ENCODE measurements around the gene HCRTR1.

HCRTR1 gene

DNA sequence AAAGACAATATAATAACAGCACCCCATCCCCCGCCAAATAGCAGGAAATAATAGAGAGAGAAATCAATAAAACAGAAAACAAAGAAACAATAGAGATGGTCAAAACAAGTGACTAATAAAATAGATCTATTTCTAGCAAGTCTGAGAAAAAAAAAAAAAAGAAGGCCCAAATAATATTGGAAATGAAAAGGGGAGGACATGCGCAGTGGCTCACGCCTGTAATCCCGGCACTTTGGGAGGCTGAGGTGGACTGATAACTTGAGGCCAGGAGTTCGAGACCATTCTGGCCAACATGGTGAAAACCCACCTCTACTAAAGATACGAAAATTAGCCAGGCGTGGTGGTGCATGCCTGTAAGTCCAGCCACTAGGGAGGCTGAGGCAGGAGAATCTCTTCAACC lies 18.5 kb upstream of the HCRTR1 start:
- no peak for DNase-seq

- no peak for DNase-seq
Measured at GRCh38 chr1:31600641-31601040, 16.8 kb upstream of the HCRTR1 start.

DNA sequence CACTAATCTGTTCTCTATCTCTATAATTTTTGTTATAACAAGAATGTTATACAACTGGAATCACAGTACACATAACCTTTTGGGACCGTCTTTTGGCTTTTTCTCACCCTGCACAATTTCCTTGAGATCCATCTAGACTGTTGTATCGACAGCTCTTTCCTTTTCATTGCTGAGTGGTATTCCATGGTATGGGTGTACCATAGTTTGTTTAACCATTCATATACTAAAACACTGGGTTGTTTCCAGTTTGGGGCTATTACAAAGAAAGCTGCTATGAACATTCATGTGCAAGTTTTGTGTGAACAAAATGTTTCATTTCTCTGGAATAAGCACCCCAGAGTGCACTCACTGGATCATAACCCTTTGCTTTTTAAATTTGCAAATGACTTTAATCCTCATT lies 15.4 kb upstream of the HCRTR1 start:
- DNase-seq: no peak

GRCh38 chr1:31605908-31606427 lies 11.5 kb upstream of the HCRTR1 start:
- no peak for DNase-seq

DNA sequence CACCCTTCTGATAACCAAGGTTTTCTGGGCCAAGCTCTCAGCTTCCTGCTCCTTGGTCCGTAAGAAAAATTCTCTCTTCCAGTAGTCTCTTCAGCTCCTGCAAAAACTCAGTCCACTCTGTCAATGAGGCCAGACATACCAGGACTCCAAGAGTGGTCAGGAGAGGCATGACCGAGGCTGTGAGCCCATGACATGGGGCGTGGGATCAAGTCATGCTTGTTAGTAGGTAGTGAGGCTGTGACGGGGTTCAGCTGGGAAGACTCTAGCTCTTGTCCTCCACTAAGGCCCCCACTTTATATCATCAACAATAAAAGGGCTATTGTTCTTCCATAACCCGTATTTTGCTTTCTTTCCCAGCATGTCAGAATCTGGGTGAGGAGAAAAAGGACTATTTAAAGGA lies 10.1 kb upstream of the HCRTR1 start:
- DNase-seq: no peak

DNA sequence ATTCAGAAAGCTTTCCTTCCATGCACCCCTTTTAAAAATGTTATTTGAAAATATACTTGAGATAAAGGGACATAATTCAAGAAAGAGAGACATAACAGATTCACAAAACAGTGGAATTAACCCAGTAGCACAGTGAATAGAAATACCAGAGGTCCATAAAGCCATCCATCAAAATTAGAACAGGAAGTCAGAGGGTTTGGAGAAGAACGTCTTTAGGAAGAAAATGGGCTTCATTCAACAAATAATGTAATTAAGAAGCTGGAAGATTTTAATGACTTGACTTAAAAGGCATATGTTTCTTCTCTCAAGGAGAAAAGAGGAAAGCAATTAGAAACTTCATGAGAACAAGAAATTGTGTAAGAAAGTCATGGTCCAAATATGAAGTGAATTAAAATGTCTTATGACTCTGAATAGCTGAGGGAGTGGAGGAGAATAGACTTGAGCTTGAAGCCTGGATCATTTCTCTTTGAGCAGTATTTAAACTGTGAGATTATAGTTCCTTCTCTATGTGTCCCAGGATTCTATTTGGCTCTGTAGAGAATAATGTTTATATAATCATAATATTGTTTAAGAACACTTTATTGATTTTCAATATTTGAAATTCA lies 7.9 kb upstream of the HCRTR1 start:
- no peak for DNase-seq

- DNase-seq: no peak
Measured at GRCh38 chr1:31614414-31615005, 3.0 kb upstream of the HCRTR1 start.

DNA sequence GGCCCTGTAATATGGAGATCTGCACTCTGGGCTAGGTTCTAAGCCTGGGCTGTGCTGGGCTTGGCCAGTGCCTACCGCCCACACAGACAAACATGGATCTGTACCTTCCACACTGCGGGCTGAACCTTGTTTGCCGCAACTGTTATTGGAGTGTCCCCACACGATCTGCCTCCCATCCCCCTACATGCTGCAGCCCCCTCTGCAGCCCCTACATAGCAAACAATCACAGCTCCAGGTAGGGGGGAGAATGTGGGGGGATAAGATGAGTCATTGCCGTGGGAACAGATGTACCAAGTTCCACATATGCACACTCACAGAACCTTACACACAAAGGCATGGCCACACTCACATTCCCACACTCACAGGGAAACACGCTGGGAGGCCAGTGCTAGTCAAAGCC lies 2.1 kb upstream of the HCRTR1 start:
- DNase-seq: no peak

- DNase-seq: no peak
Measured at GRCh38 chr1:31615939-31616338, 1.6 kb upstream of the HCRTR1 start.

- DNase-seq: peak; percentile 43
Measured at GRCh38 chr1:31617916-31618746, 642 bp downstream of the HCRTR1 start.

DNA sequence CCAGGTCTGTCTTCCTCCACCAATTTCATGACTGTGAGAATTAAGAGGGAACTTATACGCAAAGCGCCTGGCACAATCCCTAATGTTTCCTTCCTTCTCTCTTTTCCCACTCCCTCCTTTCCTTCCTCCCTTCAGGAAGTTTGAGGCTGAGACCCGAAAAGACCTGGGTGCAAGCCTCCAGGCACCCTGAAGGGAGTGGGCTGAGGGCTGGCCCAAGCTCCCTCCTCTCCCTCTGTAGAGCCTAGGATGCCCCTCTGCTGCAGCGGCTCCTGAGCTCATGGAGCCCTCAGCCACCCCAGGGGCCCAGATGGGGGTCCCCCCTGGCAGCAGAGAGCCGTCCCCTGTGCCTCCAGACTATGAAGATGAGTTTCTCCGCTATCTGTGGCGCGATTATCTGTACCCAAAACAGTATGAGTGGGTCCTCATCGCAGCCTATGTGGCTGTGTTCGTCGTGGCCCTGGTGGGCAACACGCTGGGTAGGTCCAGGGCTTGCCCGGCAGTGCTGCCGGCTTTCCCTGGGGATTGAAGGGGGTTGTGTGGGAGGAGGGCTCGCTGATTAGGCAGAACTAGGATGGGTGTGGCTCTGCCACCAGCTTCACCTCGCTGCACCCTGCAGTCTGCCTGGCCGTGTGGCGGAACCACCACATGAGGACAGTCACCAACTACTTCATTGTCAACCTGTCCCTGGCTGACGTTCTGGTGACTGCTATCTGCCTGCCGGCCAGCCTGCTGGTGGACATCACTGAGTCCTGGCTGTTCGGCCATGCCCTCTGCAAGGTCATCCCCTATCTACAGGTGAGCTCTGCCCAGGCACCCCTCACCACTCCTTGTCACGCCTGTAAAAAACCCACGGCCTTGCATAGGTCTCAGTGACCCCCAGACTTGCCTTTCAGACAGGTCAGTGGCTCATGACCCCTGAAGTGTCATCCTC lies 1.7 kb downstream of the HCRTR1 start:
- DNase-seq: no peak

DNA sequence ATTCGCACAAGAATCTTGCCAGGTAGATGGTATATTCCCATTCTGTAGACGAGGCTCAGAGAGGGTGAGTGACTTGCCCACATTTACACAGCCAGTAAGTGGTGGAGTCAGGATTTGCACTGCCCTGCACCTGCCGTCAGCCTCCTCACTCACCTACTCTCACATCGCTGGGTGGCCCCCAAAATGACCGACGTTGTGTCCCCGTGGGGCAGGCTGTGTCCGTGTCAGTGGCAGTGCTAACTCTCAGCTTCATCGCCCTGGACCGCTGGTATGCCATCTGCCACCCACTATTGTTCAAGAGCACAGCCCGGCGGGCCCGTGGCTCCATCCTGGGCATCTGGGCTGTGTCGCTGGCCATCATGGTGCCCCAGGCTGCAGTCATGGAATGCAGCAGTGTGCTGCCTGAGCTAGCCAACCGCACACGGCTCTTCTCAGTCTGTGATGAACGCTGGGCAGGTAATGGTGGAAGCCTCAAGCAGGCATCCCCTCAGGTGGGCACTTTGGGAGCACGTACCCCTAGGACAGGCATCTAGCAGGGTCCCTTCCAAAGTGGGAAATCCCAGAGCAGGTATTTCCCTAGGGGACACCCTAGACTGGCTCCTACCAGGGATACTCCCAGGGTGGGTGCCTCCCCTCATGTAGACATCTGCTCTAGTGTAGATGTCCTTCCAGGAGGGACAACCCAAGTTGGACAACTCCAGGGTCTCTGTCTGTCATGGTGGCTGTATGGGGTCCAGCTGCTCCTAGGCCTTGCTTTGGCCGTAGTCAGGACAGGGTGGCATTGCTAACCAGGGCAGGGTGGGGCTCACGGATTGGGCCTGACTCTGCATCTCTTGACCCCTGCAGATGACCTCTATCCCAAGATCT lies 3.4 kb downstream of the HCRTR1 start:
- DNase-seq: no peak

DNA sequence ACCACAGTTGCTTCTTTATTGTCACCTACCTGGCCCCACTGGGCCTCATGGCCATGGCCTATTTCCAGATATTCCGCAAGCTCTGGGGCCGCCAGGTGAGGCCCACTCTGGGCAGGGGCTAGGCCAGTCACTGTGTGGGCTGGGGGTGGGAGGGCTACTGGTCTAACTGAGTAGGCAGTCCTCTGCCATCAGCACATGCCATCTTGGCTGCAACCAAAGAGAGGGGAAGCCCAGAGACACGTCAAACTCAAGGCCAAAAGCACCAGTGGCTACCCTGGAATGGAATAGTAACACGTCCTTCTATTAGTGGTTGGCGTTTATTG lies 4.0 kb downstream of the HCRTR1 start:
- no peak for DNase-seq

DNA sequence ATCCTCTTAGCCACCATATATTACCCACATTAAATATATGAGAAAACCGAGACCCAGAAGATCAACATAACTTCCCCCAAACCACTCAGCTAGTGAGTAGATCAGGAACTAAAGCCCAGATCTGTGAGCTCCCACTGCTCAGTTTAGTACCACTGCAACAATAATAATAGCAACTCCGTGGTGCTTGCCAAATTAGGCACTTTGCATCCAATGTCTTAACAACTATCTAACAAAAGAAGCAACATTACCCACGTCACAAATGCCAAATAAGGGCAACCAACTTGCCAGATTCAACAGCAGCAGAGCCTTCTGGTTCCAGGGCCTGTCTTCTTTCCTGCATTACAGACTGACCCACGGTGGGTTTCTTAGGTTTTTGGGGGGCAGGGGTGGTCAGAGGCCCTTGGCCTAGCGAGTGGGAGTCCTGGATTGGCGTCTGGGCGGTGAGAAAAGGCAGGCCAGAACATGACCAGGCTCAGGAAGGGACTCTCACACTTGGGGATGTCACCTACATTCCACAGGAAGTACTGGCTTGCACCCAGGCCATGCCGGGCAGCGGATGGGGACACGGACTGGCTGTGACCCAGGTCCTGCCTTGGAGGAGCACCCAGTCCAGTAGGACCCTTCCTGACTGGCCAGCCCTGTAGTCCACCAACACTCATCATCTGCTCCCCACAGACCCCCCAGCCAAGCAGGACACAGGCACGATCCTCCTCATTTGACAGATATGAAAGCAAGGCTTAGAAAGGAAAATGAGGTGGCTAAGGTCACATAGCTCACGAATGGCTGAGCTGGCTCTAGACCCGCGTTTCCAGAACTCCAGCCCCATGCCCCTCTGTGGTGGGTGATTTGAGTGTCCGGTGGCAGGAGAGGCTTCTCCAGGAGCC lies 4.6 kb downstream of the HCRTR1 start:
- no peak for DNase-seq

GRCh38 chr1:31623365-31623764 lies 5.9 kb downstream of the HCRTR1 start:
- DNase-seq: no peak

- no peak for DNase-seq
Measured at GRCh38 chr1:31624309-31624708, 6.8 kb downstream of the HCRTR1 start.

- no peak for DNase-seq
Measured at GRCh38 chr1:31624731-31625514, 7.4 kb downstream of the HCRTR1 start.

DNA sequence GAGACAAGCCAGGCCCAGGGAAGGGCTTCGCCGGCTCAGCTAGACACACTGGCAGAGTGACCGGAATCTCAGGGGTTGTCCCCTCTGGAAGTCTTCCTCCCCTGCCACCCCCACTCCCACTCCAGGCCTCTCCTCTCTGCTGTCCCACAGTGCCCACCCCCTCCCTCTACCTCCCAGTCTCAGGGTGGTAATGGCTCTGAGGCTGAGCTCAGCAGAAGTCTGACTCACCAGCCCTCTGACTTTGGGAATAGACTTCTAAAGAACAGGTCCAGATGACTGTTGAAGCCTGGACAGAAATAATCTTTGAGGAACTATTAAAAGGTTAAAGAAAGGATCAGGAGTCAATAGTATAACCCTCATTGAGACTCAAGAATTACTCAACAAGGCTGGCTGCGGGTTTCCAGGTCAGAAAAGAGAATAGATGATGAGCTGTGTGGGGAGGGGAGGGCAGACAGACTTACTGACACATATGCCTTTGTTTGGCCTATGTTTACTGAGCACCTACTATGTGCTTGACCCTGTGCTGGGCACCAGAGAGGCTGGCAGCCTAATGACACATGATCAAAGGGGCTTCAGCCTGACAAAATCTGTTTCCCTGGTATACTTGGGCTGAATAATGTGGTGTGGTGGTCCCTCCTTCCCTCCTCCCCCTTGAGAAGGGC lies 8.2 kb downstream of the HCRTR1 start:
- DNase-seq: no peak

Measured in activated CD4-positive, alpha-beta T cell treated with anti-CD3 and anti-CD28 coated beads, Interleukin-2, amount 50 U/mL, for 1 hour (primary cell).